Measurements from ENCODE around the gene TRIM68.

Gene TRIM68

DNA sequence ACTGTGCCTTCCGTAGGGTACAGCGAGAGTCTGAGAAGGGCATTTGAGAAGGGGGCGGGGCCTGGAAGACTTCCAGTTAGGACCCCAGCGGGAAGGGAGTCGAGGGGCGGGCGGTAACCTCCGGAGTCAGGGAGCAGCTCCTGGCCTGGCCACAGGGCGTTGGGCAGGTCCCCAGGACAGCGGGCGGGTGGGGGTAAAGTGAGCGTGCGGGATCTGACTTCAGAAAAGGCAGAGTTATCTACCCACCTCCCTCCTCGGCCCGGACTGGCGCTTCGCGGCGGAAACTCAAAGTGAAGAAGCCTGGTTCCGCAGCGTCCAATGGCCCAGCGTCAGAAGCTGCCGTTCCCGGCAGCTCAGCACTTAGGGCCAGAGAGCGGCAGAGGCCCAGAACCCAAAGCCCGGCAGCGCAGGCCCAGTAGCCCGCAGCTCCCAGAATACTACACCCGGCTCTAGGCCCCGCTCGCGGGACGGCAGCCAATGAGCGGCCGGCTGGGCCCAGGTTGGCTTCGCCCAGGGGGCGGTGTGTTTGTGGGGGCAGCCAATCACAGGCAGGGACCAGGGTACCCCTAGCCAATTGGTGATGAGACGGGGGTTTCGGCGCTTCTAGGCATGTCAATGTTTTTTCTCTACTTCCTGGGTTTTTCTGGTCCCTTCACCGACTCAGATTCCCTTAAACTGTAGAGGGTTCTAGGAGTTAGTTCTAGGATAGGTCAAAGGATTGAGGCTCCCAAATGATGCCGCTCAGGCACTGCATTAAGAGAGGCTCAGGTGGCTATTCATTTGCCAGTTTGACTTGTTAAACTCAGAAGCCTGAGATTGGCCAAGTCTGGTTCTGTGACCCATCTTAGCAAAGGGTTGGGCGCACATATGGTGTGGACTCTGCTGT lies at the start of gene TRIM68:
Gene TRIM68 (minus strand): TSS at position 451 of the 886 bp plus-strand sequence. CDS start 2,727 bp downstream, outside the sequence.
- DNase-seq (ENCODE audit: low spot score): peak; percentile 97

GRCh38 chr11:4654635-4655369 lies 46.8 kb upstream of the TRIM68 start:
- DNase-seq (ENCODE audit: low spot score): no peak

DNA sequence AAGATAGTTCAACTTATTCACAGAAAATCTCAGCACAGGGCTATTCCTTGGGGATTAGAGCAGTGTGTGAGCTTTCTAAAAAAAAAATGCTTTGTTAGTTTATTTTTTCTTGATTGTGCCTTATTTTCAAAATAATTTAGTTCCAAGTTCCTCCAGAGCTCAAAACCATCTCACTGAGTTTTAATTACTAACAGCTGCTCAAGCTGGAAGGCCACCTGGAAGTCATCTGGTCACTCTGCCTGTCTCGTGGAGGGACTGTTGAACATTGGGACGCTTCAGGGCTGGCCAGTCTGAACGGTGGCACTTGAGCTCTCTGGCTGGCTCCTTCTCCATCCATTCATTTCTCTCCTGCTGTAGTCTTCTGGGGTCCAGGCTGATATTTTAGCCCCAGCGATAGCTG lies 39.7 kb upstream of the TRIM68 start:
- DNase-seq (ENCODE audit: low spot score): no peak

GRCh38 chr11:4645974-4646373 lies 37.9 kb upstream of the TRIM68 start:
- DNase-seq (ENCODE audit: low spot score): no peak

- DNase-seq (ENCODE audit: low spot score): no peak
Measured at GRCh38 chr11:4644233-4644632, 36.2 kb upstream of the TRIM68 start.

DNA sequence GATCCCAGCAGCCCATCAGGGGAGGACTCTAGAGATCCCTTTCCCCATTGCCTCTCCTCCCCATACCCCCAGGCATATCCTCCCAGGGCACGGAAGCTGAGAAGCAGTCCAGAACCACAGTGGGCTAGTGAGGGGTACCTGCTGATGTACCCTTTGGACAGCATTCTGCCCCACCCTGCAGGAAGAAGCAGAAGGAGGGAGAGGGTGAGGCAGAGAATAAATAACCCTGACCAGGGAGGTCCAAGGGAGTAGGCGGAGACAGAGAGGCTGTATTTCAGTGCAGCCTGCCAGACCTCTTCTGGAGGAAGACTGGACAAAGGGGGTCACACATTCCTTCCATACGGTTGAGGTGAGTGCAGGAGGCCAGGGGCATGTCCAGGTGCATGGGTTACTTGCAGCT lies 35.7 kb upstream of the TRIM68 start, which contains the start of gene OR51E1:
Gene OR51E1 (plus strand): TSS at position 301 of the 400 bp plus-strand sequence. CDS start 8,545 bp downstream, outside the sequence.
- no peak for DNase-seq (ENCODE audit: low spot score)

DNA sequence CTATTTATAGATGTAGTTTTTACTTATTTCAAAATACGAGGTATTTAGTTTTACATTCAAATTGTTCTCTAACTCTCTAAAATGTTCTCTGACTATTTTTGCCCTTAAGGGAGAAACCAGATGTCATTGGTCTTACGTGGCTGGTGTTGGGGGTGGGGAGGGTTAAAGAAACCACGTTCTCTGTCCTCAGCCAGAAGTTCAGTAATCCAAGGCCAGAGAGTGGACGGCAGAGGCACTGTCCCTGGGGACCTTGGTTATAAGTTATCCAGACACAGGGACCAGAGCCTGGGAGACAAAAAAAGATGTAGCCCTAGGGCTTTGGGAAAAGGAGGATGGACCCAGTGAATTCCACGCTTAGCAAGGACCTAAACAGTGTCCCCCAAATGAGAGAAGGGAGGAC lies 35.0 kb upstream of the TRIM68 start:
- DNase-seq (ENCODE audit: low spot score): no peak

DNA sequence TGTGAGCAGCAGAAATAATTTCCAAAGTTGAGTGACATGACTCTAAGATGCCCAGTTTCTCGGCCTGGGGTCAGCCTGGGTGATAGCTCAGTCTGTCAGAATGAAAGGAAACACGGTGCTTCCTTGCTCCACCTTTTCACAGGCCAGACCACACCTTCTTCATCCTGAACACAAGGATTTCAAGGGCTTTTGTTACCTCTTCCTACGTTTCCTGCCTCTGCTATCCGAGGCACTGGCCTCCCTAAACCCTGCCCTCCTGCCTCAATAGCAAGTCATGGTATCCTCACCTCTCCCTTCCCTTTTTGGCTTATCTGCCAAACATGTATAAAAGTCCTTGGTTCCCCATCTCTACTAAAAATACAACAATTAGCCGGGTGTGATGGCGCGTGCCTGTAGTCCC lies 34.0 kb upstream of the TRIM68 start:
- no peak for DNase-seq (ENCODE audit: low spot score)

DNA sequence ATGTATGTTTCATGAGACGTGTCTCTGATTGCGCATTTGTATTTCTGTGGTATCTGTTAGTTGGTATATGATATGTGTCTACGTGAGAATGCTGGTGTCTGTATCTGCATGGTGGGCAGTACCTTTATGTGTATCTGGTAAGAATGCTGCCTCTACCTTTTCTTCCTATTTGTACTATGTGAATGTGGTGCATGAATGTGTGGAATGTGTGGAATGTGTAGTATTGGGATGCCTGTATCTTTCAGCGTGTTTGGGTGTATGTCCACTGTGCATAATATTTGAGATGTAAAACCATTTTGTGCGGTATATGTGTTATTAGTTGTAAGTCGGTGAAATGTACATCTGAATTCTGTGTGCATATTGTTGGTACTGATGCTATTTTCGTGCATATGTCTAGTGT lies 33.5 kb upstream of the TRIM68 start:
- DNase-seq (ENCODE audit: low spot score): no peak

- no peak for DNase-seq (ENCODE audit: low spot score)
Measured at GRCh38 chr11:4639931-4640330, 31.9 kb upstream of the TRIM68 start.

DNA sequence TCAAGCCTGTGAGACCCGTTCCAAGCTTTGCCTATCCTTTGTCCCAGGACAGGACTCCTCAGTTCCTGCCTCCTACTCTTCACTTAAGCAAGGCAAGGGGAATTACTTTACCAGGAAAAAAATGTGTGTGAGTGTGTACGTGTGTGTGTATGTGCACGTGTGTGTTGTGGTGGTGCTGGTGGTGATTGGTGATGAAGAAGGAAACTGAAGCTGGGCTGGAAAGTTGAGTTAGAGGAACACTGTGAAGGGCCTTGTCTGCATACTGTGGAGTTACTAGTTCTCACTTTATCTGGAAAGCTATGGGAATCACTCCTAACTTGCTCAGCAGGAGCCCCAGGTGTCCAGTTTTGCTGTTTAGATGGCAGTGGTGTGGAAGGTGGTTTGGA lies 29.6 kb upstream of the TRIM68 start:
- DNase-seq (ENCODE audit: low spot score): no peak

DNA sequence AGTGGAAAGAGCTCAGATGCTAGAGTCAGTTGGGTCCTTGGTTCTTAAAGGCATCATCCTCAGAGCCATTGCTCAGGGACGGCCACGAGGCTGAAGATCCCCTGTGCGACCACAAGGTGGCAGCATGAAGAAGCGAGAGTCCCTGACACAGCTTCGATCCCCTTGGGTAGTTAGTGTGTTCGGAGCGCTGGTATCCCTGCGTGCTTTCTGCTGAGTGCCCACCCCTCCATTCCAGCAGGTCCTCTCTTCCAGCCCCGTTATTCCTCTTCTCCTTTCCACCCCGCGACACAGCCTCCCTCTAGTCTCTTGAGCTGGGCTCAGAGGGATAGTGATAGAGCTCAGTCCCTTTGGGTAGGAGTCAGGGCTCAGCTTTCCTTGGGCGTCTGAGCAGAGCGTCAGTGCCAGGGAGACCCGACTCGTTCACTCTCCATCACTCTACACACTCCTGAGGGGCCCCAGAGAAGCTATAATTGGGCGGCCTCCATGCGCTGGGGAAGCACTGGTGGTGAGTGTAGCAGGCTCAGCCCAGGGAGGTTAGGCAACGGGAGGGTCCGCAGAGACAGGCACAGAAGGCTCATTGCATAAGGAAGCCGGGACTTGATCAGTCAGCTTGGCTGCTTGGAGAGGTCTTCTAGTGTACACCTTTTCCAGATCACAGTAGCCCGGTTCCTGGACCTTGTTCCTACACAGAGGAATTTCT lies 29.1 kb upstream of the TRIM68 start, which contains the start of gene OR51D1:
Gene OR51D1 (plus strand): TSS at position 516 of the 700 bp plus-strand sequence. CDS start 2,314 bp downstream, outside the sequence.
- DNase-seq (ENCODE audit: low spot score): peak; percentile 76

DNA sequence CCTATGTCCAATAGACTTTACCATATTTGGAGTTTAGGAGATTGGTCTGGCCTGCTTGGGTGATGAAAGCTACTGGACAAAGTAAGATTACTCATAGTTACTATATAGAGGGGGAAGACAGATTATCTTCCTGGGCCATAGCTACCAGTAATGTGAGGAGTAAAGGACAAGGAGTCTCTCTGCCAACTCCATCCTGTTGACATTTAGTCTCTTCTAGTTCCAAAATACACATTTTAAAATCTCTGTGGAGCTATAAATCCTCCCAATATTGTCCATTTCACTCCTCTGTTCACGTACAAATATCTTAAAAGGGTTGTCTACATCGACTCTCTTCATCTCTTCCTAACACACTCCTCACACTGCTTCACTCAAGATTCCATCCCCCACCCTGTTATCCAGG lies 28.1 kb upstream of the TRIM68 start:
- no peak for DNase-seq (ENCODE audit: low spot score)

- peak; percentile 69 for DNase-seq (ENCODE audit: low spot score)
Measured at GRCh38 chr11:4626207-4627099, 18.4 kb upstream of the TRIM68 start.

GRCh38 chr11:4619514-4619913 lies 11.5 kb upstream of the TRIM68 start:
- DNase-seq (ENCODE audit: low spot score): no peak

- no peak for DNase-seq (ENCODE audit: low spot score)
Measured at GRCh38 chr11:4615856-4616444, 7.9 kb upstream of the TRIM68 start.

- DNase-seq (ENCODE audit: low spot score): no peak
Measured at GRCh38 chr11:4611986-4612385, 4.0 kb upstream of the TRIM68 start.

GRCh38 chr11:4610258-4610935 lies 2.4 kb upstream of the TRIM68 start:
- DNase-seq (ENCODE audit: low spot score): peak; percentile 39

DNA sequence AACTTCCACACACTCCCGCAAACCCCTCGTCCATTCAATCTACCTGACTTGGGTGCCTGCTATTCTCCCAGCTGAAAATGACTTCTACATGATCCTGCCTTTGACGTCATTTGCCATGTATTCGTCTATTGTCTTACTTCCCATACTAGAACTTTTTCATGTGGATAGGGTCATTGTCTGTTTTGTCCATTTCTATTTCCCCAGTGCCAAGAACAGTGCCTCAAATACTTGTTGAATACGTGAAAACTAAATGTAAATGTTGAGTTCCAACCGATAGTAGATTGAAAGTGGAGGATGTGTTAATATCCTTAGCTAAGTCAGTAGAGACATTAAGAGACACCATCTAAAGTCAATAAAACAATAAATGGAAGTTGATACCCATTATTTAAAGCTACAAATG lies 935 bp downstream of the TRIM68 start:
- DNase-seq (ENCODE audit: low spot score): no peak
